HAP-1 (cell line): ENCODE measurements around the gene MBD1.
"Not testable (repeated sequence)": the region's sequence is repeated elsewhere in the genome, so short reads cannot be mapped to it uniquely, and the experiment has no call there.

ENCODE experiments used
- DNase-seq, 2 experiments: peaks; one replicate each; pipeline ENCODE4 v3.0.0-alpha.2; 2016 to 2020; ENCODE audit warnings: low spot score in 2 of 2
- H3K27me3 ChIP-seq: fragments of 250-450 bp; sonication (Bioruptor Pico); 2 replicates; pipeline ENCODE4 v1.5.1; 2020; ENCODE audit warnings: low read depth, mild to moderate bottlenecking, moderate library complexity
- H3K36me3 ChIP-seq: fragments of 250-450 bp; sonication (Bioruptor Pico); replicated peaks from 2 replicates; pipeline ENCODE4 v1.5.1; 2020; ENCODE audit warnings: mild to moderate bottlenecking
- H3K4me1 ChIP-seq: fragments of 250-450 bp; sonication (Bioruptor Pico); 2 replicates; pipeline ENCODE4 v1.5.1; 2020; ENCODE audit warnings: mild to moderate bottlenecking
- H3K4me3 ChIP-seq: fragments of 250-450 bp; sonication (Bioruptor Pico); 2 replicates; pipeline ENCODE4 v1.5.1; 2020; ENCODE audit warnings: mild to moderate bottlenecking, moderate library complexity
- H3K9me3 ChIP-seq: fragments of 250-450 bp; sonication (Bioruptor Pico); 2 replicates; pipeline ENCODE4 v1.5.1; 2020; ENCODE audit warnings: mild to moderate bottlenecking, moderate library complexity
- in situ Hi-C: fragments of 300-500 bp; cut with MboI; formaldehyde crosslinking; loops from 3 replicates; pipeline ENCODE4 v1.14.3; 2020; ENCODE audit warnings: low sequenced_read_pairs, inconsistent platforms, mixed read lengths

MBD1 gene

GRCh38 chr18:50281295-50281971 lies at the start of gene MBD1:
Gene MBD1 (minus strand): TSS chr18:50281523. CDS start chr18:50279992, 1,531 bp downstream.
- no peaks in the 10 kb centered on the region for H3K9me3 ChIP-seq
- in situ Hi-C loops, result loop anchor here (10.0 kb wide), 1 partner anchor 73 kb away; no protein-coding TSS in a partner anchor
- H3K4me1 ChIP-seq, result peaks cover 8% of the 10 kb centered on the region
- peak within 1 kb of the TSS; percentile 97 for H3K4me3 ChIP-seq
- DNase-seq, result peak; percentile 94 to 96
- H3K27me3 ChIP-seq, result no peaks in the 10 kb centered on the region
- peaks cover 67% of the 10 kb centered on the region for H3K36me3 ChIP-seq

DNA sequence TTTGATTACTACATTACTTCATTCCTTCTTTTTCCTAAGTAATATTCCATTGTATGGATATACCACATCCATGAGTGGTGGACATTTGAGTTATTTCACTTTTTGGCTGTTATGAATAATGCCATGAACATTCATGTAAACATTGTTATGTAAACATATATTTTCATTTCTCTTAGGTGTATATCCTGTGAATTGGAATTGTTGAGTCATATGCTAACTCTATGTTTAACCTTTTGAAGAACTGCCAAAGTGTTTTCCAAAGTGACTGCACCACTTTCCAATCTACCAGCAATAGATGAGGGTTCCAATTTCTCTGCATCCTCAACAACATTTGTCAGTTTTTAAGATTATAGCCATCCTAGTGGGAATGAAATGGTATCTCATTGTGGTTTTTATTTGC lies 48.9 kb upstream of the MBD1 start:
- in situ Hi-C loops, result no loop called here
- Histone ChIP-seq H3K27me3 (no peaks in the 10 kb centered on the region), H3K4me1 (peaks cover 3% of the 10 kb centered on the region; the same call in 1 of the 2 replicates), H3K9me3 (0 out of 2 replicates have a peak, but pooled peaks cover 4% of the 10 kb centered on the region), H3K4me3 (no peak overlapping the region), H3K36me3 (no peaks in the 10 kb centered on the region)
- no peak for DNase-seq

DNA sequence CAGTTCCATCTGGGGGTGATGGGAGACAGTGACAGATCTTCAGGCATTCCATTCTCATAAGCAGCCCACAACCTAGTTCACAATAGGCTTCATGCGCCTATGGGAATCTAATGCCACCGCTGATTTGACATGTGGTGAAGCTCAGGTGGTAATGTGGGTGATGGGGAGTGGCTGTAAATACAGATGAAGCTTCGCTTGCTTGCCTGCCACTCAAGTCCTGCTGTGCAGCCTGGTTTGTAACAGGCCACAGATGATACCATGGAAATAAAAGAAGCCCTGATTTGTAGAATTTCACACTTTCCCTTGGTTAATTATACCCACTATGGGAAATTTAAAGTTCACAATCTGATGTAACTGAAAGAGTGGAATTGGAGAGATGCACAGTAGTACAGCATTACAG lies 46.7 kb upstream of the MBD1 start:
- Histone ChIP-seq H3K4me3 (no peak overlapping the region), H3K9me3 (0 out of 2 replicates have a peak, but pooled peaks cover 4% of the 10 kb centered on the region), H3K36me3 (no peaks in the 10 kb centered on the region), H3K27me3 (no peaks in the 10 kb centered on the region), H3K4me1 (peaks cover 1% of the 10 kb centered on the region; the same call in 1 of the 2 replicates)
- in situ Hi-C loops, result no loop called here
- no peak for DNase-seq

DNA sequence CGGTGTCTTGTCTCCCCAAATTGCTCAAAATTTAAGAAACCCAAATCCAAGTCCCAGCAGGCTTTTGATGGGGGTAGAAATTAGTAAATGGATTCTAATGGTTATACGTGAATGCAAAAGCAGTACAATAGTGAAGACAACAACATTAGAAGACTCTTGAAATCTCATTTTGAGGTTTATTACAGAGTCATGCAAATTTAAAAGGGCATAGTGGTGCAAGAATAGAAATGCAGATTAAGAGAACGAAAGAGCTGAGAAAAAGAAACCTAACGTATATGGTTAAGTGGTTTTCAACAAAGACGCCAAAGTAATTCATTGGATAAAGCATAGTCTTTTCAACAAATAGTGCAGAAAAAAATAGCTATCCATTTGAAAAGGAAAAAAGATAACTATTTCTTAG lies 39.4 kb upstream of the MBD1 start:
- no peaks in the 10 kb centered on the region for H3K27me3 ChIP-seq
- H3K4me3 ChIP-seq, result no peak overlapping the region
- H3K9me3 ChIP-seq, result peaks cover 3% of the 10 kb centered on the region; the same call in 1 of the 2 replicates
- H3K36me3 ChIP-seq, result no peaks in the 10 kb centered on the region
- DNase-seq, result peak in 1 of 2 experiments; percentile 99
- H3K4me1 ChIP-seq, result peaks cover 32% of the 10 kb centered on the region
- in situ Hi-C loops, result no loop called here

DNA sequence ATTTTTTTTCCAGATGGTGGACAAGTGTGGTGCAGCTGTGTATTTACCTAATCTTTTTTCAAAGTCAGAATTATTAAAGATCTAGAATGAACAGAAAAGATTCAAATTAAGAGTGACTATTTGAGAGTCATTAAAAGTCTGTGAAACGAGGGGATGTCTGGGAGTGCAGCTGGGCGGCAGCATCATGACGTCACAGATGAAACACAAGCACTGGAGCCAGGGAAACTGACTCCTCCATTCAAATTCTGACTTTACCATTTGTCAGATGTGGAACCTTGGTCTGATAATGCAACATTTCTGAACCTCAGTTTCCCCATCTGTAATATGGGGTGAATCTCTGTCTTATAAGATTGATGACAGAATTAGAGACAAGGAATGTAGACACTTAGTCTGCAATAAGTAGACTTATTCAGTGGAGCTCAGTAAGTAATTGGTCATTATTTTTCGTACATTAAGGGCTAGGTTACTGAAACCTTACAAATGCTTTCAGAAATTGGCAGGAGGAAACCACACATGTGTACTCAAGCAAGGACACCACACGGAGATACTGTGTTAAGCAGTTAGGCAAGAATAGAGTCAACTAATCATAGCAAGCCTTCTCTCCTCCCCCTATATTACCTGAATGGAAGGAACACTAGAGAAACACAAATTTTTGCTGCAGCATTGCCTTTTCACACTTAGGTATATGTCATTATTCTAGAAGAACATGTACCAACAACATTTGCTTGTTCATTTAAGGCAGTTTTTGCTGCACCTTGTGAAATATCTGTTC lies 34.0 kb upstream of the MBD1 start:
- Histone ChIP-seq H3K4me1 (peaks cover 16% of the 10 kb centered on the region), H3K9me3 (peaks cover 3% of the 10 kb centered on the region; the same call in 1 of the 2 replicates), H3K4me3 (no peak overlapping the region), H3K27me3 (no peaks in the 10 kb centered on the region), H3K36me3 (no peaks in the 10 kb centered on the region)
- no peak for DNase-seq
- in situ Hi-C loops, result no loop called here

GRCh38 chr18:50313873-50314460 lies 32.6 kb upstream of the MBD1 start:
- H3K9me3 ChIP-seq, result peaks cover 3% of the 10 kb centered on the region; the same call in 1 of the 2 replicates
- H3K27me3 ChIP-seq, result no peaks in the 10 kb centered on the region
- no peak for DNase-seq
- H3K4me3 ChIP-seq, result no peak overlapping the region
- in situ Hi-C loops, result no loop called here
- H3K4me1 ChIP-seq, result peaks cover 5% of the 10 kb centered on the region
- no peaks in the 10 kb centered on the region for H3K36me3 ChIP-seq

DNA sequence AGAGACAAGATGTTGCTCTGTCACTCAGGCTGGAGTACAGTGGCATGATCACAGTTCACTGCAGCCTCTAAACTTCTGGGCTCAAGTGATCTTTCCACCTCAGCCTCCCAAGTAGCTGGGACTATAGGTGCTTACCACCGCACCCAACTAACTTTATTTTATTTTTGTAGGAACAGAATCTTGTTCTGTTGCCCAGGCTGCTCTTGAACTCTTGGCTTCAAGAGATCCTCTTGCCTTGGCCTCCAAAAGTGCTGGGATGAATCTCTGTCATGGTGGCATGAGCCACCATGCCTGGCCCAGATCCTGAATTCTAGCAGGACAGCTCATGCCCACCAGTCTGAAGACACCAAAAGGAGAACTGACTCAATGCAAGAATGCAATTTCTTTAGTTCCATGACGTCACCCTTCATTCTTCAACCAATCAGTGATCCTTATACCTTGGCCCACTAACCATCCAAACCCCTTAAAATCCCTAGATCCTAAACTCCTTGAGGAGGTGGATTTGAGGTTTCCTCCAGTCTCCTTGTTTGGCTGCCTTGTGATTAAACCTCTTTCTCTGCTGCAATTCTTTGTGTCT lies 31.8 kb upstream of the MBD1 start:
- no peak overlapping the region for H3K4me3 ChIP-seq
- H3K27me3 ChIP-seq, result no peaks in the 10 kb centered on the region
- no peak for DNase-seq
- no peaks in the 10 kb centered on the region for H3K36me3 ChIP-seq
- H3K9me3 ChIP-seq, result peaks cover 2% of the 10 kb centered on the region; the same call in 1 of the 2 replicates
- in situ Hi-C loops, result no loop called here
- H3K4me1 ChIP-seq, result peaks cover 2% of the 10 kb centered on the region

DNA sequence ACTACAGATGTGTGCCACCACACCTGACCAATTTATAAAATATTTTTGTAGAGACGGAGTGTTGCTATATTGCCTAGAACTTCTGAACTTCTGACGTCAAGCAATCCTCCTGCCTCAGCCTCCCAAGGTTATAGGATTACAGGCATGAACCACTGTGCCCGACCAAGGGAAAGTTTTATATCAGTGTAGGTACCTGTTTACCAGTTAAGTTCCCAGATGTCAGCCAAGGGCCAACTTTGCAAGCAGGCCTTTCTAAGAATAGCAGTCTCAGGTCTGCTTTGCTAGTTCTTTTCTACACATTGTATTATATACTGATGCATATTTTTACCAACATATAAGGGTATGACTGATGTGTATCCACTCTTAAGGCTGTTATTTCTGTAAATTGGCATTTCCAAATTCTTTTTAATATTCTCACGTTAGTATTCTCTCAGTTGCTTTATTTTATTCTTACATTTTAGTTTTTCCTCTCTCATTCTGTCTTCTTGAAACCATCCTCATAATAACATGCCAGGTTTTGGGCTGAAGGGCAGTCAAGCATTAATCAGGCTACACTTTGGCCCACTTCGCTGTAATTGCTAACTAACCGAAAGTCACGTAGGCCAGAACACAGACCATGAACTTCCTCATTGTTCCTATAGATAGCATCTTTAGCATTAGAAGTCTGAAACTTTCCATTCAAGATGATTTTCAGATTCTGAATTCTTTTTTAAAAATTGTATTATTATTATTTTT lies 31.1 kb upstream of the MBD1 start:
- no peak for DNase-seq
- H3K4me1 ChIP-seq, result peaks cover 6% of the 10 kb centered on the region
- in situ Hi-C loops, result no loop called here

GRCh38 chr18:50311650-50312049 lies 30.3 kb upstream of the MBD1 start:
- no peak overlapping the region for H3K4me3 ChIP-seq
- no peaks in the 10 kb centered on the region for H3K36me3 ChIP-seq
- peaks cover 6% of the 10 kb centered on the region for H3K4me1 ChIP-seq
- in situ Hi-C loops, result no loop called here
- no peaks in the 10 kb centered on the region for H3K27me3 ChIP-seq
- H3K9me3 ChIP-seq, result no peaks in the 10 kb centered on the region
- DNase-seq, result no peak

More for the DNA sequence above, 31.1 kb upstream of the MBD1 start:
- H3K27me3 ChIP-seq, result no peaks in the 10 kb centered on the region
- H3K36me3 ChIP-seq, result no peaks in the 10 kb centered on the region
- H3K4me3 ChIP-seq, result no peak overlapping the region
- H3K9me3 ChIP-seq, result no peaks in the 10 kb centered on the region

DNA sequence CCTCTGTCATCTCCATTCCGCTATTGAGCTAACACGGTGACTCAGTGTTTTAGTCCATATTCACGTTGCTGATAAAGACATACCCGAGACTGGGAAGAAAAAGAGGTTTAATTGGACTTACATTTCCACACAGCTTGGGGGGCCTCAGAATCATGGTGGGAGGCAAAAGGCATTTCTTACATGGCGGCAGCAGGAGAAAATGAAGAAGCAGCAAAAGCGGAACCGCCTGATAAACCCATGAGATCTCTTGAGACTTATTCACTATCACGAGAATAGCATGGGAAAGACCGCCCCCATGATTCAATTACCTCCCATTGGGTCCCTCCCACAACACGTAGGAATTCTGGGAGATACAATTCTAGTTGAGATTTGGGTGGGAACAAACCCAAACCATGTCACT lies 28.8 kb upstream of the MBD1 start:
- Histone ChIP-seq H3K36me3 (no peaks in the 10 kb centered on the region), H3K4me3 (no peak overlapping the region), H3K4me1 (peaks cover 6% of the 10 kb centered on the region), H3K9me3 (no peaks in the 10 kb centered on the region), H3K27me3 (no peaks in the 10 kb centered on the region)
- no peak for DNase-seq
- in situ Hi-C loops, result no loop called here

GRCh38 chr18:50308851-50309250 lies 27.5 kb upstream of the MBD1 start:
- H3K27me3 ChIP-seq, H3K9me3 ChIP-seq, H3K4me3 ChIP-seq, H3K36me3 ChIP-seq, DNase-seq, H3K4me1 ChIP-seq, in situ Hi-C loops: not testable (repeated sequence)

DNA sequence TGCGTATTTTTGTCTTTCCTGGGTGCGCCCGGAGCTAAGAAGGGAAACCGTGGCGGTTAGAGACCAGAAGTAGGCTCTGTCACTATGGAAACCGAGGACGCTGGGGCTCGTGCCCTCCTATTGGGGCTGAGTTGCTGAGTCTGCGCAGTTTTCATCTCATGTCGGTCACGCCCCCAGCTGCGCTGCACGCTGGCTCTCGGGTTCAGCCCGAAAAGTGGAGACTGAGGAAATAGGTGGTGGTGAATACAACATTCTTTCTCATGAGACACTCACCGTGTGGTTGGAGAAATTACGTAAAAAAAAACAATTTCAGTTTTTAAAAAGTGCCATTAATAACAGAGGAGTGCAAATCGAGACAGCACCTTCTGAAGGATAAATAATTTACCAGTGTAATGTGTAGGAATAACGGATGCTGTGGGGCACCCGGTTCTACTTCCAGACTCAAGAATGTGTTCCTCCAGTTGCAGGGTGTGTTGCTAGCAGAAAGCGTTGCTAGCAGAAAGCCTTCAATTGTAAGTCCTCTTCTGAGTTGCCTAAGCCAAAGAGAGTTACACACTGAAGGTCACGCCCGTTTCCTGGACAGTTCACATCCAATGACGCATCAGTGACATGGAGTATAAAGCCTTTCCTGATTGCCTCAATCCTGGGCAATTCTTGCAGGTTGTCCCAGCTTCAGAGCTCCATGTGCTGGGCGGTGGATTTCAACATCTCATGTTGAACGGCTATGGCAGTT lies 26.6 kb upstream of the MBD1 start:
- Histone ChIP-seq H3K36me3 (no peaks in the 10 kb centered on the region), H3K4me3 (peak overlapping the region; percentile 31), H3K27me3 (no peaks in the 10 kb centered on the region), H3K4me1 (peaks cover 6% of the 10 kb centered on the region), H3K9me3 (0 out of 2 replicates have a peak, but pooled peaks cover 2% of the 10 kb centered on the region)
- in situ Hi-C loops, result no loop called here
- peak; percentile 94 to 95 for DNase-seq

- Histone ChIP-seq H3K4me3 (peak overlapping the region; percentile 31), H3K36me3 (no peaks in the 10 kb centered on the region), H3K27me3 (no peaks in the 10 kb centered on the region), H3K9me3 (0 out of 2 replicates have a peak, but pooled peaks cover 2% of the 10 kb centered on the region), H3K4me1 (peaks cover 6% of the 10 kb centered on the region)
- no peak for DNase-seq
- in situ Hi-C loops, result no loop called here
Measured at GRCh38 chr18:50307400-50307737, 26.0 kb upstream of the MBD1 start.
